Peyer's patch (tissue), 4 donors: ENCODE data around the gene MAPK1. TPM values are rescaled to one million over a fixed set of nuclear protein-coding genes. Genes with fewer than 3 reads are reported as not detected.

Experiments
- DNase-seq, 3 donors: peaks; one replicate each; pipeline ENCODE4 v3.0.0-alpha.2; 2017 to 2019
- H3K27ac ChIP-seq, 4 donors: fragments of 200-600 bp; sonication (generic); one replicate each; pipeline ENCODE4 v1.5.1; 2016 to 2019
- H3K27me3 ChIP-seq, 2 donors: fragments of 200-600 bp; sonication (generic); one replicate each; pipeline ENCODE4 v1.5.1; 2019
- H3K36me3 ChIP-seq, 3 donors: fragments of 200-600 bp; sonication (generic); one replicate each; pipeline ENCODE4 v1.5.1; 2016 to 2019
- H3K4me1 ChIP-seq, 4 donors: fragments of 200-600 bp; sonication (generic); one replicate each; pipeline ENCODE4 v1.5.1; 2016 to 2019
- H3K4me3 ChIP-seq, 4 donors: fragments of 200-600 bp; sonication (generic); 1 replicate in 3 of 4; 2 replicates in 1 of 4; pipeline ENCODE4 v1.5.1; 2016 to 2019; ENCODE audit warnings: mild to moderate bottlenecking in 1 of 4
- H3K9me3 ChIP-seq, 4 donors: fragments of 200-600 bp; sonication (generic); one replicate each; pipeline ENCODE4 v1.5.1; 2016 to 2019; ENCODE audit warnings: mild to moderate bottlenecking in 1 of 4
- CTCF ChIP-seq, 6 experiments: fragments of 450-650 bp in 4 of 6; fragments of 200-600 bp in 2 of 6; sonication (generic) in 1 of 6; IDR thresholded peaks; one replicate each; pipeline ENCODE4 v1.5.1; 2017 to 2019; ENCODE audit warnings: antibody characterized with exemption in 6 of 6, mild to moderate bottlenecking in 3 of 6, moderate library complexity in 1 of 6
- POLR2A ChIP-seq, 2 donors: fragments of 450-650 bp; IDR thresholded peaks; one replicate each; pipeline ENCODE4 v1.5.1; 2017; ENCODE audit warnings: antibody characterized with exemption in 2 of 2, mild to moderate bottlenecking in 2 of 2, moderate library complexity in 2 of 2
- total RNA-seq, 4 donors: library from RNA; depleted of rRNA; stranded (reverse); fragments of >200 nt; gene quantifications; one replicate each; pipeline ENCODE4 v1.1.0, GENCODE V29; 2016

The MAPK1 gene
- total RNA-seq, 4 donors from 2014 or later, result 38.9 to 49.5 (median 43.2) TPM

GRCh38 chr22:21860491-21861039 lies 6.9 kb downstream of the MAPK1 start:
- DNase-seq, result no peak
- TF ChIP-seq CTCF (IDR thresholded peaks at IDR 0.05) (no peak), POLR2A (IDR thresholded peaks at IDR 0.05) (no peak)
- peaks cover 0 to 77% (median 11%) of the 10 kb centered on the region in 4 donors for H3K4me1 ChIP-seq
- no peaks in the 10 kb centered on the region for H3K27me3 ChIP-seq
- no peak overlapping the region for H3K4me3 ChIP-seq
- H3K36me3 ChIP-seq, result no peaks in the 10 kb centered on the region
- H3K27ac ChIP-seq, result no peak overlapping the region
- no peaks in the 10 kb centered on the region for H3K9me3 ChIP-seq

GRCh38 chr22:21858025-21858764 lies 9.2 kb downstream of the MAPK1 start:
- peak overlapping the region in 1 of 4 donors; percentile 15 for H3K27ac ChIP-seq
- DNase-seq, result no peak

GRCh38 chr22:21857481-21857914 lies 9.9 kb downstream of the MAPK1 start:
- Histone ChIP-seq H3K4me1 (peaks cover 0 to 49% (median 5%) of the 10 kb centered on the region in 4 donors), H3K9me3 (no peaks in the 10 kb centered on the region), H3K4me3 (no peak overlapping the region), H3K27me3 (no peaks in the 10 kb centered on the region), H3K27ac (no peak overlapping the region), H3K36me3 (no peaks in the 10 kb centered on the region)
- TF ChIP-seq POLR2A (IDR thresholded peaks at IDR 0.05) (no peak), CTCF (IDR thresholded peaks at IDR 0.05) (no peak)
- DNase-seq, result no peak

More at GRCh38 chr22:21858025-21858764, 9.2 kb downstream of the MAPK1 start:
- no peak overlapping the region for H3K4me3 ChIP-seq
- H3K36me3 ChIP-seq, result no peaks in the 10 kb centered on the region
- H3K27me3 ChIP-seq, result no peaks in the 10 kb centered on the region
- H3K9me3 ChIP-seq, result no peaks in the 10 kb centered on the region
- TF ChIP-seq POLR2A (IDR thresholded peaks at IDR 0.05), result no peak
- no peak for TF ChIP-seq CTCF (IDR thresholded peaks at IDR 0.05)
- H3K4me1 ChIP-seq, result peaks cover 0 to 56% (median 5%) of the 10 kb centered on the region in 4 donors

DNA sequence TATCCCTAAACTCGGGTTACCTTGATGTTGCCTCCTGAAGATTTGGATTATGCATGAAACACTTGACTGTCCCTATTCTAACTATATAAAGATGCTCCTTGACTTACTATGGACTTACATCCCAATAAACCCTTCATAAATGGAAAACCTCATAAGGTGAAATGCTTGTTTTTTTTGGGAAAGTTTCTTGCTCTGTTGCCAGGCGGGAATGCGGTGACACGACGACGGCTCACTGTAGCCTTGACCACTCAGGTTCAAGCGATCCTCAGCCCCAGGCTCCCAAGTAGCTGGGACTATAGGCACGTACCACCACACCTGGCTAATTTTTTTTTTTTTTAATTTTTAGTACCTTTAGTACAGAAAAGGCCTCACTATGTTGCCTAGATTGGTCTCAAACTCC lies 10.6 kb downstream of the MAPK1 start:
- H3K36me3 ChIP-seq, result no peaks in the 10 kb centered on the region
- no peak overlapping the region for H3K4me3 ChIP-seq
- DNase-seq, result no peak
- H3K9me3 ChIP-seq, result no peaks in the 10 kb centered on the region
- TF ChIP-seq CTCF (IDR thresholded peaks at IDR 0.05) (no peak), POLR2A (IDR thresholded peaks at IDR 0.05) (no peak)
- no peak overlapping the region for H3K27ac ChIP-seq
- peaks cover 0 to 43% (median 5%) of the 10 kb centered on the region in 4 donors for H3K4me1 ChIP-seq
- H3K27me3 ChIP-seq, result no peaks in the 10 kb centered on the region

DNA sequence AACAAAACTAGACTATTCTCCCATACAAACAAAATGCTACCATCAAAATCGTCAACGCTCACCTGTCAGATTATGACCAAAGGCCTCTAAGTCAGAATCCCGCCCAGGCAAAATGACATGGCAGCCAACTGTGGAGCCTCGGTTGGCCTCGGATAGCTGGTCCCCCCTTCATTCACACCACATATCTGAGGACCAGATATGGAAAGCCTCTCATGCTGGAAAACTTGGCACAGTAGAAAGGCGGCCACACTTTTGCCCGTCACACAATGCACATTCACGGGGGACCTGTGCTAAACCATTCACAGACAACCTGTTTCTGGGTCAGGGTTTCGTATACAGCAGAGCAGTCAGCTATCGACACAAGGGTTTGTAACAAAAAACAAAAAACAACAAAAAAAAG lies 11.2 kb downstream of the MAPK1 start:
- TF ChIP-seq POLR2A (IDR thresholded peaks at IDR 0.05) (no peak), CTCF (IDR thresholded peaks at IDR 0.05) (no peak)
- peaks cover 0 to 37% (median 5%) of the 10 kb centered on the region in 4 donors for H3K4me1 ChIP-seq
- DNase-seq, result no peak

More for the DNA sequence above, 11.2 kb downstream of the MAPK1 start:
- no peaks in the 10 kb centered on the region for H3K9me3 ChIP-seq
- H3K36me3 ChIP-seq, result no peaks in the 10 kb centered on the region
- no peak overlapping the region for H3K4me3 ChIP-seq
- H3K27ac ChIP-seq, result no peak overlapping the region
- no peaks in the 10 kb centered on the region for H3K27me3 ChIP-seq
